ENCODE data around the gene MARCHF10.
"Not testable (repeated sequence)": the region's sequence is repeated elsewhere in the genome, so short reads cannot be mapped to it uniquely, and the experiment has no call there.

The MARCHF10 gene

GRCh38 chr17:62696256-62696655 lies 111.9 kb downstream of the MARCHF10 start:
- no peak for DNase-seq

GRCh38 chr17:62695093-62695738 lies 112.9 kb downstream of the MARCHF10 start:
- not testable (repeated sequence) for DNase-seq

- no peak for DNase-seq
These were observed 114.3 kb downstream of the MARCHF10 start for GRCh38 chr17:62693616-62694409.

GRCh38 chr17:62692721-62693431 lies 115.2 kb downstream of the MARCHF10 start:
- no peak for DNase-seq

- no peak for DNase-seq
These were observed 115.9 kb downstream of the MARCHF10 start for GRCh38 chr17:62692159-62692651.

GRCh38 chr17:62691589-62691915 lies 116.6 kb downstream of the MARCHF10 start:
- DNase-seq = not testable (repeated sequence)

GRCh38 chr17:62690168-62690897 lies 117.8 kb downstream of the MARCHF10 start:
- DNase-seq = no peak

- DNase-seq = no peak
These were observed 118.5 kb downstream of the MARCHF10 start for GRCh38 chr17:62689441-62690167.

- no peak for DNase-seq
These were observed 119.5 kb downstream of the MARCHF10 start for GRCh38 chr17:62688398-62689160.

GRCh38 chr17:62687997-62688396 lies 120.1 kb downstream of the MARCHF10 start:
- DNase-seq = no peak

GRCh38 chr17:62684179-62684578 lies 123.9 kb downstream of the MARCHF10 start:
- no peak for DNase-seq

GRCh38 chr17:62681939-62682381 lies 126.2 kb downstream of the MARCHF10 start:
- DNase-seq = no peak

GRCh38 chr17:62681061-62681938 lies 126.8 kb downstream of the MARCHF10 start:
- no peak for DNase-seq

- no peak for DNase-seq
These were observed 127.5 kb downstream of the MARCHF10 start for GRCh38 chr17:62680541-62681052.

GRCh38 chr17:62679866-62680377 lies 128.2 kb downstream of the MARCHF10 start:
- DNase-seq = no peak

- no peak for DNase-seq
These were observed 129.7 kb downstream of the MARCHF10 start for GRCh38 chr17:62678214-62678919.

GRCh38 chr17:62676952-62677596 lies 131.0 kb downstream of the MARCHF10 start:
- DNase-seq = no peak

GRCh38 chr17:62676231-62676943 lies 131.7 kb downstream of the MARCHF10 start:
- no peak for DNase-seq
